Pancreas (tissue), 10 donors: ENCODE measurements around the gene EPO. TPM values are rescaled to one million over a fixed set of nuclear protein-coding genes. Genes with fewer than 3 reads are reported as not detected.
A peak's percentile ranks its signal among the peaks of the same experiment; 100 is the strongest.

Experiments
- ATAC-seq, 4 donors: fragments of 200-7000 bp; cut with Tn5 transposase; one replicate each; pipeline versions ENCODE4 v1.8.0 to v1.9.1; 2020; ENCODE audit warnings: mild to moderate bottlenecking in 4 of 4, moderate library complexity in 4 of 4
- DNase-seq, 6 donors: peaks; one replicate each; pipeline ENCODE4 v3.0.0-alpha.2; 2020
- FAIRE-seq: peaks from 2 replicates; lab custom pipeline; 2012; peaks lifted over from hg19 to GRCh38; lab: Jason Lieb, UNC
- H3K27ac ChIP-seq, 4 donors: fragments of 200-600 bp; sonication (generic); 1 replicate in 3 of 4; 2 replicates in 1 of 4; pipeline versions ENCODE4 v1.5.0 to v1.8.0; 2020
- H3K27me3 ChIP-seq, 4 donors: fragments of 200-600 bp; one replicate each; pipeline ENCODE4 v1.8.0; 2021
- H3K36me3 ChIP-seq, 3 donors: fragments of 200-600 bp; sonication (generic) in 1 of 3; one replicate each; pipeline versions ENCODE4 v1.5.0 to v1.8.0; 2020 to 2021
- H3K4me1 ChIP-seq, 3 donors: fragments of 200-600 bp; one replicate each; pipeline ENCODE4 v1.8.0; 2021
- H3K4me3 ChIP-seq, 4 donors: fragments of 200-600 bp; sonication (generic) in 2 of 4; one replicate each; pipeline versions ENCODE4 v1.5.0 to v1.8.0; 2020 to 2021
- H3K9me3 ChIP-seq, 4 donors: fragments of 200-600 bp; one replicate each; pipeline ENCODE4 v1.8.0; 2021
- WGBS, 2 donors: extraction: QIAGEN DNeasy Blood & Tissue Kit; methylation state at CpG; one replicate each; pipeline ENCODE4 v1.1.7; 2013; 5-methylcytosine and 5-hydroxymethylcytosine counted together
- intact Hi-C, 3 donors: fragments of 100-400 bp; cut with DNase I; formaldehyde crosslinking; loops; one replicate each; pipeline versions ENCODE4 v1.11.1 to v1.14.2; 2022
- polyA plus RNA-seq, 2 donors: library from polyadenylated mRNA; stranded (reverse); fragments of 200-250 nt; gene quantifications; one replicate each; pipeline ENCODE4 v1.2.3, GENCODE V29; 2013
- total RNA-seq, 6 donors: library from RNA; stranded (reverse); fragmentation: NEBNext Ultra II Directional in 4 of 6; extraction: Animal tissue kit (Norgen Biotek cat#: 25700) in 4 of 6; gene quantifications; one replicate each; pipeline versions ENCODE4 v1.2.1 to v1.2.4, GENCODE V29; 2021 to 2023
- TF ChIP-seq, protein P1 (sequence below), 4 donors: fragments of 200-600 bp; sonication (generic) in 3 of 4; IDR thresholded peaks; one replicate each; pipeline versions ENCODE4 v1.5.0 to v1.8.0; 2021; ENCODE audit warnings: antibody characterized with exemption in 4 of 4
- donor health status: healthy with polysubstance abuse.
- donor health status: DM: no; HTN: no; CAD: no; lungs with moderate emphysema.
- donor health status: DM: no; HTN: no; CAD: no.
- donor health status: control.
- donor health status: control.
- donor health status: Bipolar disorder and iron deficiency.
- donor health status: DM: yes; HTN: yes; CAD: no.
- donor health status: DM: no; HTN: no; CAD: no.
- donor health status: DM: no; HTN: no; CAD: no.
- donor health status: DM: yes; HTN: yes; CAD: no.

EPO gene
- total and polyA plus RNA-seq, 8 donors: 1.6 to 5.9 (median 3.9) TPM

DNA sequence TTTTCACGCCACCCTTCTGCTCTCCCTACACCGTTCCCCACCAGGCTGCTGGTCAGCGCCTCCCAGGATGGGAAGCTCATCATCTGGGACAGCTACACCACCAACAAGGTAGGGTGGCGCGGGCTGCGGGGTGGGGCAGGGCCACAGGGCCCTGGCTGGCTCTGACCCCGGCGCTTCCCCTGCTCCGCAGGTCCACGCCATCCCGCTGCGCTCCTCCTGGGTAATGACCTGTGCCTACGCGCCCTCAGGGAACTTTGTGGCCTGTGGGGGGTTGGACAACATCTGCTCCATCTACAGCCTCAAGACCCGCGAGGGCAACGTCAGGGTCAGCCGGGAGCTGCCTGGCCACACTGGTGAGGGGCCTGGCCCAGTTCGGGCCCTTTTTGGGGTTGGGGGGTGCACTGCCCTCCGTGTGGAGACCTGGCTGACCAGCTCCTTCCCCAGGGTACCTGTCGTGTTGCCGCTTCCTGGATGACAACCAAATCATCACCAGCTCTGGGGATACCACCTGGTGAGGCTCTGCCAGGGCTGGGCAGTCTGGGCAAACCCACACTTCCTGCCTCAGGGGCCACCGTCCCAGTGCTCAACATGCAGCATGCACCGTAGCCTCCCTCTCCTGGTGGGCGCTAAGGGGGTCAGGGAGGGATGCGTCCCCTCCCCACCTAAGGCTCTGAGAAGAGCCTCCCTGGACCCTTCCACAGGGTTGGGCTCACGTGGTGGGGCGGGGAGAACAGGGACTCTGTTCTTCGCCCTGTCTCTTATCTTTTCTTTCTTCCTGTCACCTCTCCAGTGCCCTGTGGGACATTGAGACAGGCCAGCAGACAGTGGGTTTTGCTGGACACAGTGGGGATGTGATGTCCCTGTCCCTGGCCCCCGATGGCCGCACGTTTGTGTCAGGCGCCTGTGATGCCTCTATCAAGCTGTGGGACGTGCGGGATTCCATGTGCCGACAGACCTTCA lies 42.7 kb upstream of the EPO start:
- no peaks in the 10 kb centered on the region for H3K4me1 ChIP-seq
- no peak overlapping the region for H3K4me3 ChIP-seq
- peak in 4 of 6 donors; percentile 30 to 80 (median 52) for DNase-seq
- no peak overlapping the region for H3K27ac ChIP-seq
- intact Hi-C loops: loop anchor here in 1 of 3 donors (2.0 kb wide), 1 partner anchor 13 kb away; no protein-coding TSS in a partner anchor
- peaks cover 3 to 38% (median 27%) of the 10 kb centered on the region in 3 donors for H3K36me3 ChIP-seq
- ATAC-seq: no peak
- FAIRE-seq: no peak
- H3K9me3 ChIP-seq: no peaks in the 10 kb centered on the region
- WGBS, 2 donors: 89 to 92% methylated on average over 35 to 36 of the region's 36 CpGs
- TF ChIP-seq, protein P1, sequence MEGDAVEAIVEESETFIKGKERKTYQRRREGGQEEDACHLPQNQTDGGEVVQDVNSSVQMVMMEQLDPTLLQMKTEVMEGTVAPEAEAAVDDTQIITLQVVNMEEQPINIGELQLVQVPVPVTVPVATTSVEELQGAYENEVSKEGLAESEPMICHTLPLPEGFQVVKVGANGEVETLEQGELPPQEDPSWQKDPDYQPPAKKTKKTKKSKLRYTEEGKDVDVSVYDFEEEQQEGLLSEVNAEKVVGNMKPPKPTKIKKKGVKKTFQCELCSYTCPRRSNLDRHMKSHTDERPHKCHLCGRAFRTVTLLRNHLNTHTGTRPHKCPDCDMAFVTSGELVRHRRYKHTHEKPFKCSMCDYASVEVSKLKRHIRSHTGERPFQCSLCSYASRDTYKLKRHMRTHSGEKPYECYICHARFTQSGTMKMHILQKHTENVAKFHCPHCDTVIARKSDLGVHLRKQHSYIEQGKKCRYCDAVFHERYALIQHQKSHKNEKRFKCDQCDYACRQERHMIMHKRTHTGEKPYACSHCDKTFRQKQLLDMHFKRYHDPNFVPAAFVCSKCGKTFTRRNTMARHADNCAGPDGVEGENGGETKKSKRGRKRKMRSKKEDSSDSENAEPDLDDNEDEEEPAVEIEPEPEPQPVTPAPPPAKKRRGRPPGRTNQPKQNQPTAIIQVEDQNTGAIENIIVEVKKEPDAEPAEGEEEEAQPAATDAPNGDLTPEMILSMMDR (IDR thresholded peaks at IDR 0.05): no peak
- no peaks in the 10 kb centered on the region for H3K27me3 ChIP-seq

DNA sequence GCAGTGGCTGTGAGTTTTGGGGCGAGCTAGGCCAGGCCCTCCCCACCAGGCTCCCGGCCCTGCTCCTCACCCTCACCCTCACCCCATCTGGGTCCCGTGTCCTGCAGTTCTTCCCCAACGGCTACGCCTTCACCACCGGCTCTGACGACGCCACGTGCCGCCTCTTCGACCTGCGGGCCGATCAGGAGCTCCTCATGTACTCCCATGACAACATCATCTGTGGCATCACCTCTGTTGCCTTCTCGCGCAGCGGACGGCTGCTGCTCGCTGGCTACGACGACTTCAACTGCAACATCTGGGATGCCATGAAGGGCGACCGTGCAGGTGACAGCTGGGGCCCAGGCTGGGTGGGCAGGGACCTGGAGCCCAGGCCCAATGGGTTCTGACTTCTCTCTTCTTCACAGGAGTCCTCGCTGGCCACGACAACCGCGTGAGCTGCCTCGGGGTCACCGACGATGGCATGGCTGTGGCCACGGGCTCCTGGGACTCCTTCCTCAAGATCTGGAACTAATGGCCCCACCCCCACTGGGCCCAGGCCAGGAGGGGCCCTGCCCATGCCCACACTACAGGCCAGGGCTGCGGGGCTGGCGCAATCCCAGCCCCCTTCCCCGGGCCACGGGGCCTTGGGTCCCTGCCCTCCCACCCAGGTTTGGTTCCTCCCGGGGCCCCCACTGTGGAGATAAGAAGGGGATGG lies 41.8 kb upstream of the EPO start:
- 83 to 85% methylated on average over 35 of the region's 35 CpGs for WGBS, 2 donors
- intact Hi-C loops: no loop called here
- TF ChIP-seq, protein P1 (IDR thresholded peaks at IDR 0.05): no peak
- DNase-seq (peak in 4 of 6 donors; percentile 40 to 83 (median 56)), ATAC-seq (no peak), FAIRE-seq (no peak)
- Histone ChIP-seq H3K4me1 (no peaks in the 10 kb centered on the region), H3K4me3 (no peak overlapping the region), H3K36me3 (peaks cover 3 to 46% (median 33%) of the 10 kb centered on the region in 3 donors), H3K27me3 (no peaks in the 10 kb centered on the region), H3K27ac (no peak overlapping the region), H3K9me3 (no peaks in the 10 kb centered on the region)

DNA sequence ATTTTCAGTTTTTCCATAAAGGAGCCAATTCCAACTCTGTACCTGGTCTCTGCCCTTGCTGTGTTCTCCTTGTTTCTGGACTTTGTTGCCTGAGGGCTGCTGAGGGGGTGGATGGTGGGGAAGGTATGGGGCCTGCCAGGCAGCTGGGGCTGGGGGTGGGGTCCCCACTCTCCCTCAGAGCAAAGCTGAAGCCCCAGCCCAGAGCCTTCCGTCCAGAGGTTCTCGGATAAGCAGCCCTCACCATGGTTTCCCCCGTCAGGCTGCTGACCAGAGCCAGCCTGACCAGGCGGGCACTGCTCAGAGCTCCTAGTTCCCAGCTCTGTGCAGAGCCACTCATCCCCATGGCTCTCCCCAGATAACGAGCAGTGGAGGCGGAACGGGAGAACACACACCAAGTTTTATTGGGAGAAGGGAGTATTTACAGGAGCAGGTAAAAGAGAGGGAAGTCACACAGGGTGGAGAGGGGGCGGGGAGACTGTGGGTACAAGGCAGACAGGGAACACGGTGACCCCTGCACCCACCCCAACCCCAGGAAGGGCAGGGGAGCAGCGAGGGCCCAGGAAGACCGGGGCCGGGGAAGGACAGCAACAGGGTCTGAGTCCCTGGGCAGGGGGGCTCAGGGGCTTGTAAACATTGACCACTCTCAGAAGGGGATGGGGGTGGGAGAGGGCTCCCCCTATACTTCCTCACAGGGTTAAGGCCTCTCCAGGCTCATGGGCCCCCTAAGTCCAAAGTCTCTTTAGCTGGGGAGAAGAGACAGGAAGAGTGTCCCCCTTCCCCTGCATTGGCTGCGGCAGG lies 40.9 kb upstream of the EPO start:
- ATAC-seq (no peak), DNase-seq (peak in 2 of 6 donors; percentile 45 to 58), FAIRE-seq (no peak)
- TF ChIP-seq, protein P1 (IDR thresholded peaks at IDR 0.05): no peak
- H3K4me3 ChIP-seq: no peak overlapping the region
- no peaks in the 10 kb centered on the region for H3K4me1 ChIP-seq
- 77 to 83% methylated on average over 12 to 13 of the region's 13 CpGs for WGBS, 2 donors
- no peak overlapping the region for H3K27ac ChIP-seq
- peaks cover 3 to 55% (median 38%) of the 10 kb centered on the region in 3 donors for H3K36me3 ChIP-seq
- intact Hi-C loops: no loop called here
- no peaks in the 10 kb centered on the region for H3K27me3 ChIP-seq
- no peaks in the 10 kb centered on the region for H3K9me3 ChIP-seq

DNA sequence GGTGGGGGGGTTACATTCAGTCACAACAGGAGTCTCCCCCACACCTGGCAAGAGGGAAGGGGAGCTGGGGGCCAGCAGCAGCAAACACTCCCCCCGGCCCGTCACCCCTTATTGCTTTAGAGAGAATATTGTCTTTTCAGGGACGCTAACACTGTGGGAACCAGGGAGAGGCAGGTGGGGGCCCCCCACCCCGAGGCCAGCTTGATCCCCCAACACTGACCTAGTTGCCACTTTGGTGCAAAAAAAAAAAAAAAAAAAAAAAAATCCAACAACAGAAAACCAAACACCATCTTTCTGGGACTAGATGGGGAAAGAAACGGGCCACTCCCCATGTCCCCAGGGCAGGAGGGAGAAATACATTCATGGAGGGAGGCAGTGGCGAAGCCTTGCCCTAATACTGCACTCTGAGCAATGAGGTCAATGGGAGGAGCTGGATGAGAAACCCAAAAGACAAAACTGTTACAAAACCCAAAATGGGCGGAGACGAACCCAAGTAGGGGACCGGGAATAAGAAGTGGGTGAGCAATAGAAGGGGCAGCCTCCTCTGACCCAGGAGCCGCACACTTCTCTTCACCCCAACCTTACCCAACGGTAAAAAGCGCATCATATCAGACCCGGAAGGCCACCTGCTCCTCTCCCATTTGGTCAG lies 40.2 kb upstream of the EPO start:
- TF ChIP-seq, protein P1 (IDR thresholded peaks at IDR 0.05): no peak
- FAIRE-seq: no peak
- DNase-seq: peak in 1 of 6 donors; percentile 24
- intact Hi-C loops: loop anchor here in 2 of 3 donors (5.0 to 10.0 kb wide), 3 partner anchors 115 to 215 kb away; partner anchors contain the start of gene SPACDR (in 1 of the 2)
- WGBS, 2 donors: 79 to 88% methylated on average over 13 of the region's 13 CpGs
- peaks cover 3 to 61% (median 45%) of the 10 kb centered on the region in 3 donors for H3K36me3 ChIP-seq
- H3K4me1 ChIP-seq: no peaks in the 10 kb centered on the region
- ATAC-seq: peak in 2 of 4 donors; percentile 1 to 13
- no peaks in the 10 kb centered on the region for H3K9me3 ChIP-seq
- no peak overlapping the region for H3K27ac ChIP-seq
- H3K27me3 ChIP-seq: no peaks in the 10 kb centered on the region
- no peak overlapping the region for H3K4me3 ChIP-seq
